ENCODE results near the gene GPR84.

The GPR84 gene

GRCh38 chr12:54379398-54380201, 15.3 kb upstream of the GPR84 start:
- DNase-seq (ENCODE audit: insufficient read length, low spot score): peak; percentile 93
- no peak for FAIRE-seq
- peak; percentile 100 for TF ChIP-seq CTCF (IDR thresholded peaks at IDR 0.05; ENCODE audit: insufficient read depth, missing control alignments)

- DNase-seq (ENCODE audit: insufficient read length, low spot score) (no peak), FAIRE-seq (no peak)
These were observed 14.6 kb upstream of the GPR84 start for GRCh38 chr12:54378796-54379397.

GRCh38 chr12:54377797-54378515, 13.7 kb upstream of the GPR84 start:
- FAIRE-seq: no peak
- TF ChIP-seq CTCF (IDR thresholded peaks at IDR 0.05; ENCODE audit: insufficient read depth, missing control alignments): no peak
- DNase-seq (ENCODE audit: insufficient read length, low spot score): no peak

More at GRCh38 chr12:54378796-54379397, 14.6 kb upstream of the GPR84 start:
- TF ChIP-seq CTCF (IDR thresholded peaks at IDR 0.05; ENCODE audit: insufficient read depth, missing control alignments): no peak

- TF ChIP-seq CTCF (IDR thresholded peaks at IDR 0.05; ENCODE audit: insufficient read depth, missing control alignments): no peak
- DNase-seq (ENCODE audit: insufficient read length, low spot score) (no peak), FAIRE-seq (no peak)
These were observed 12.7 kb upstream of the GPR84 start for GRCh38 chr12:54377007-54377406.

GRCh38 chr12:54376596-54376995, 12.3 kb upstream of the GPR84 start:
- no peak for TF ChIP-seq CTCF (IDR thresholded peaks at IDR 0.05; ENCODE audit: insufficient read depth, missing control alignments)
- no peak for FAIRE-seq
- no peak for DNase-seq (ENCODE audit: insufficient read length, low spot score)

- DNase-seq (ENCODE audit: insufficient read length, low spot score): no peak
- FAIRE-seq: no peak
- no peak for TF ChIP-seq CTCF (IDR thresholded peaks at IDR 0.05; ENCODE audit: insufficient read depth, missing control alignments)
These were observed 10.9 kb upstream of the GPR84 start for GRCh38 chr12:54375259-54375579.
